Keratinocyte (primary cell): ENCODE measurements around the gene LRRC51.

ENCODE experiments used
- EZH2 ChIP-seq: IDR thresholded peaks from one replicate; pipeline ENCODE4 v1.6.1; 2012; ENCODE audit warnings: inconsistent platforms, mild to moderate bottlenecking, low read length, moderate library complexity
- TF ChIP-seq, protein P1 (sequence below), 3 experiments: IDR thresholded peaks in 1 of 3; conservative IDR thresholded peaks in 1 of 3; optimal IDR thresholded peaks in 1 of 3; 2 replicates in 2 of 3; 3 replicates in 1 of 3; pipeline versions ENCODE3 to v1.5.1; 2011; ENCODE audit warnings: low read length in 3 of 3, mild to moderate bottlenecking in 3 of 3, moderate library complexity in 2 of 3, control low read depth in 1 of 3, inconsistent platforms in 1 of 3; ENCODE audit not compliant: insufficient read depth in 2 of 3; ENCODE audit errors: extremely low read depth in 1 of 3

DNA sequence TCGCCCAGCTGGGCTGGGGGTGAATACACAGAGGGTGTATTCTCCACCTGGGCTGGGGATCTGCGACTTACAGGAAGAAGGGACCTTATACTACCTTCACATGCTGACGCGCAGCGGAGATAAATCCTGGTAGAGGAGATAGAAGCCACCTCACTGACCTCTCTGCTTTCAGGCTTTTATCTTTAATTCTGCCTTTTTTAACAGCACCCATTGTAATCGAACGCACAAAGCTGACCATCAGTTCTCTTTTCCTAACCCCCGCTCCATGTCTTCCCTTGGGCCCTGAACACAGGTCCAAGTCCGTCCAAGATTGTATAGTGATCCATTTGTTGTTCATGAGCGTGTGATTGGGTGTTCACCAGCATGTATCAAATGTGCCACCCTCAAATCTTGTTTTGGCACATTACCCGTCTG lies 23.1 kb downstream of the LRRC51 start:
- TF ChIP-seq, protein P1, sequence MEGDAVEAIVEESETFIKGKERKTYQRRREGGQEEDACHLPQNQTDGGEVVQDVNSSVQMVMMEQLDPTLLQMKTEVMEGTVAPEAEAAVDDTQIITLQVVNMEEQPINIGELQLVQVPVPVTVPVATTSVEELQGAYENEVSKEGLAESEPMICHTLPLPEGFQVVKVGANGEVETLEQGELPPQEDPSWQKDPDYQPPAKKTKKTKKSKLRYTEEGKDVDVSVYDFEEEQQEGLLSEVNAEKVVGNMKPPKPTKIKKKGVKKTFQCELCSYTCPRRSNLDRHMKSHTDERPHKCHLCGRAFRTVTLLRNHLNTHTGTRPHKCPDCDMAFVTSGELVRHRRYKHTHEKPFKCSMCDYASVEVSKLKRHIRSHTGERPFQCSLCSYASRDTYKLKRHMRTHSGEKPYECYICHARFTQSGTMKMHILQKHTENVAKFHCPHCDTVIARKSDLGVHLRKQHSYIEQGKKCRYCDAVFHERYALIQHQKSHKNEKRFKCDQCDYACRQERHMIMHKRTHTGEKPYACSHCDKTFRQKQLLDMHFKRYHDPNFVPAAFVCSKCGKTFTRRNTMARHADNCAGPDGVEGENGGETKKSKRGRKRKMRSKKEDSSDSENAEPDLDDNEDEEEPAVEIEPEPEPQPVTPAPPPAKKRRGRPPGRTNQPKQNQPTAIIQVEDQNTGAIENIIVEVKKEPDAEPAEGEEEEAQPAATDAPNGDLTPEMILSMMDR (optimal IDR thresholded peaks at IDR 0.05 in 1 of 3, IDR thresholded peaks at IDR 0.05 in 1 of 3, conservative IDR thresholded peaks at IDR 0.05 in 1 of 3; ENCODE audit: extremely low read depth in 1 of 3, insufficient read depth in 2 of 3, low read length in 3 of 3) = no peak
- no peak for TF ChIP-seq EZH2
